NCI-H2196 (cell line): ENCODE measurements around the gene SSMEM1.
"Not testable (repeated sequence)": the region's sequence is repeated elsewhere in the genome, so short reads cannot be mapped to it uniquely, and the experiment has no call there.

Experiments
- DNase-seq: peaks from one replicate; lab custom pipeline; 2025; ENCODE audit not compliant: unreplicated experiment; lab: John Stamatoyannopoulos, UW

Gene SSMEM1, protein sequence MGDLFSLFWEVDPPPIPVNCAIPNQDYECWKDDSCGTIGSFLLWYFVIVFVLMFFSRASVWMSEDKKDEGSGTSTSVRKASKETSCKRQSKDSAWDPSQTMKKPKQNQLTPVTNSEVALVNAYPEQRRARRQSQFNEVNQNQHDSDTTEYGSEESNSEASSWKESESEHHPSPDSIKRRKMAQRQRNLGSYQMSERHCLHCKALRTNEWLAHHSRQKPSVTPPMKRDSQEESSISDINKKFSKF

DNA sequence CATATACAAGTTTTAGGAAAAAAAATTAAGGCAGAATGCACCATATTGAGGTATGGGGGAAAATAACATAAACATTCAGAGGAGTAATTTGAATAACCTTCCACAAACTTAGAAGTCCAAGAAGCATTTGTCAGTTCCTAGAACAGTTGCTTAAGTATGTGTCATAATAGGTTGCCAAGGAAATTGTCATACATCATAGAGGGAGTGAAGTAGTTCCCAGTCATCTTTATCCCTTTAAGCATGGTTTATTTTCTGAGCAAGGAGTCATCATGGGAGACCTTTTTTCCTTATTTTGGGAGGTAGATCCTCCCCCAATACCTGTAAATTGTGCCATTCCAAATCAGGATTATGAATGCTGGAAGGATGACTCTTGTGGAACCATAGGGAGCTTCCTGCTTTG, at the start of gene SSMEM1:
TSS of gene SSMEM1 (plus strand) at position 219 of the 400 bp plus-strand sequence. CDS start at position 270, 51 bp downstream.
- DNase-seq, result no peak

DNA sequence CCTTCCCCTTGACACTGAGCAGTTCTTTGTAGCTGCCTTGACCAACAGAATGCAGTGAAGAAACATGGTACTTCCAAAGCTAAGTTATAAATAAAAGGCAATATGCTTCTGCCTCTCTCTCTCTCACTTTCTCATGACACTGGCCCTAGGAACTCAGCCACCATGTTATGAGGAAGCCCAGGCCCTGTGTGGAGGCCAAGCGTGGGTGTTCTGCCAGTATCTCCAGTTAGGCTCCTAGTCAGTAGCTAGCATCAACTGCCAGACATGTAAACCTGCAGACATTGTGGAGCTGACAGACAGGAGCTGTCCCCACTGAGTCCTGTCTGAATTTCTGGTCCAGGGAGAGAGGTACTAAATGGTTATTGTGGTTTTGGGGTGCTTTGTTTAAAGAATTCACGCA, 47.6 kb upstream of the SSMEM1 start:
- DNase-seq, result no peak

DNA sequence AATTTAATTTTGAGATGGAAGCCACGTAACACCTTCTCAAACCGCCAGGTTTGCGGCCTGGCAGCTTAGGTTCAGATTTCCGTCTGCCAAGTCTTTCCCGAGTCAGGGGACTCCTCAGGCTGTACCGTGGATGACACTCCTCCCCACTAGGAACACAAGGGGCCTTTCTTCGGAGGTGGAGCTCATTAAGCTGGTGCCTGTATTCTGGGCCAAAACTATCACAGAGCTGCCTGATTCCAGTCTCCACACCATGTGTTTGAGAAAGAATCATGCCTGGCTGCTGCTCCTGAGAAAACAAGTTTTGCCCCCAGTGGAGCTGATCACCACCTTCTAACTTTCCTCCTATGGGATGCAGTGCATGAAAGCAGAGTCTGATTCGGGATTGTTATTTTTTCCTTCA, 47.2 kb upstream of the SSMEM1 start:
- DNase-seq, result no peak

DNA sequence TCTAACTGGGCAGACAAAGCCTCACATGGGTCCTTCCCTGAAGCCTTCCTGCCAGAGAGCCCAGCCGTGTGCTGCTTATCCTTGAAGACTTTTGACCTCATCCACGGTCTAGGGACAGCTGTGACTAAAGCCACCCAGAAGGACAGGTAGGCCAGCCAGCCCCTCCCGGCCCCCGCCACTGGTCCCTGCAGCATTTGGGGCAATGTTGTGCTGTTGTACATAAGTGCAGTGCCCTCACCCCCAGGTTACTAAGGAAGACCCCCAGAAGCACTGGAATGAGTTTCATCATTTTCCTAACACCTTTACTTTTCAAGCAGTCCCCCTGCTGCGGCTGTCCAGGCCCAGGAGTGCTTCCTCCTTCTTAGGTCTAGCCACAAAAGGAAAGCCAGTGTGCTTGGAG, 45.5 kb upstream of the SSMEM1 start:
- no peak for DNase-seq

DNA sequence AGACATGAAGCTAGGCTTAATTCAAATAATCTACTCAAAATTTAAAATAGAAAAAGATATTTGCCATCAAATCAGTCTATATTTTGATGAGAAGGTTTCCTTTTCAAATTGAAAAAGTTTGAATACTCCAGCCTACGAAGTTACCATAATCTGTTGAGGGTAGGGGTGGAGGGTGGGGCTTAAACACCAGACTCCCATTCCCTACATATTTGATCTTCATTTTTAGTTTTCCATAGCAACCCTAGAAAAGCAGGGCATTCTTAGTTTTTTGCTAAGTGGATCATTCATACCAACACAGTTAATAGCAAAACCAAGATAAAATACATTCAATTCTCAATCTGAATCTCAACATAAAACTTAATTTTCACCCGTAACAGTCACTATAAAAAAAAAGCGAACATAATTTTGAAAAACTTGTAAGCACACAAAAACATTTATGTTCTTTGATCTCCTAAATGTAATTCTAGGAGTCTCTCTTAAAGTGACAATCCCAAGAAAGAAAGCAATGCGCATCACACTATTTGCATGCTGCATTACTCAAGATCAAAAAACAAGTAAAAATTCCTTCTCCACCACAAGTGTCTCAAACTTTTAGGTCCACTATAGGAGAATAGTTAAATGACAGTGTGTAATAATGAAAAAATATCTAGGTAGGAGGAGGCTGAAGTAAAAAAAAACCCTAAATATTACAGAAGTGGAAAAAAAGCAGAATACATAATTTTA, 33.3 kb upstream of the SSMEM1 start:
- DNase-seq, result no peak

DNA sequence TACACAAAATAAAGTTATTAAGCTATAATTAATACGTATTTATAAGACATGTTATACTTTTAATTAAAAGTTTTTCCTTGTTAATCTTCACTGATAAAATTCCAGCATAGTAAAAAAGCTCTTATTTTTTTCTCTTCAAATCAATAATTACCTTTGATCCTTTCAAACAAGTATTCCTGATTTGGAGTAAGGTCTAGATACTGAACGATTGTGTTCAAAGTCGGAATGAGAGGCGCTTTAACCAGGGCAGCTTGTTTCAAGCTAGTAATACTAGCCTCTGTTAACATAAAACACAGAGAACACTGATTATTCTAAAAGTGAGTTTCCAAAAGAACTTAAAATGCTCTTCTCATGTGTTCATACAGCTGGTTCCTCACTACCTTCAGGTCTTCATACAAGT, 29.4 kb upstream of the SSMEM1 start:
- DNase-seq, result no peak

DNA sequence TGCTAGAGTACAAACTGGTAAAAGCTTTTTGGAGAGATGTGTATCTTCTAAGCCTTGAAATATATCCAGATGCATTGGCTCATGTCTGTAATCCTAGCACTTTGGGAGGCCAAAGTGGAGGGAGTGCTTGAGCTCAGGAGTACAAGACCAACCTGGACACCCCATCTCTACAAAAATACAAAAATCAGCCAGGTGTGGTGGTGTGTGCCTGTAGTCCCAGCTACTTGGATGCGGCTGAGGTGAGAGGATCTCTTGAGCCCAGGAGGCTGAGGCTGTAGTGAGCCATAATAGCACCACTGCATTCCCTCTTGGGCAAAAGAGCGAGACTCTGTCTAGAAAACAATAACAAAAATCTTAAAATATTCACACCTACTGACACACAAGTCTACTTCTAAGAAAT, 28.0 kb upstream of the SSMEM1 start:
- DNase-seq, result no peak

DNA sequence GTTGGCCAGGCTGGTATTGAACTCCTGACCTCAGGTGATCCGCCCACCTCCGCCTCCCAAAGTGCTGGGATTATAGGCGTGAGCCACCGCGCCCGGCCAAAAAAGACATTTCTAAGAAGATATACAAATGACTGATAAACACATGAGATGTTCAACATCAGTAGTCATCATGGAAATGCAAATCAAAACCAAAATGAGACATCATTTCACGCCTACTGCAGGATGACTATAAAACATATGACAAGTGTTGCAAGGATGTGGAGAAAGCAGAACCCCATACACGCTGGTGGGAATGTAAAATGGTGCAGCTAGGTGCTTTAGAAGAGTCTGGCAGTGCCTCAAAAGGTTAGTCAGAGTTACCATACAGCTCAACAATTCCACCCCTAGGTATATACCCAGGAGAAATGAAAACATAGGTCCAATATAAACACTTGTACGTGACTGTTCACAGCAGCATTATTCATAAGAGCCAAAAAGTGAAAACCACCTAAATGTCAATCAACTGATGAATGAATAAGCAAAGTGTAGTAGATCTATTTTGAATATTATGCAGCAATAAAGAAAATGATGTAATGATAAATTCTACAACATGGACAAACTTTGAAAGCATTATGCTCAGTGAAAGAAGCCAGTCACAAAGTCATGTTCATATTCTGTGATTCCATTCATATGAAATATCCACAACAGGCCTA, 26.9 kb upstream of the SSMEM1 start:
- no peak for DNase-seq

DNA sequence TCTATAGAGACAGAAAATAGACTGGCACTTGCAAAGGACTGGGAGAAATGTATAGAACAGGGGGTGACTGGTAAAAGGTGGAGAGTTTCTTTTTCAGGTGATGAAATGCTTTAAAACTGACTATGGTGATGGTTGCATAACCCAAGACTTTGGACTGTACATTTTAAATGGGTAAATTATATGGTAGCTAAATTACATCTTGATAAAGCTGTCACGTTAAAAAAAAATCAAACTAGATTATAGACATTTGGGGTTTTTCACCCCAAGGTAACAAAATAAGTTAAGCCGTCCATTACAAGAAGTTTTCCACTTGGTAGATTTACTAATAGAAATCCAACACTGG, 26.4 kb upstream of the SSMEM1 start:
- no peak for DNase-seq

DNA sequence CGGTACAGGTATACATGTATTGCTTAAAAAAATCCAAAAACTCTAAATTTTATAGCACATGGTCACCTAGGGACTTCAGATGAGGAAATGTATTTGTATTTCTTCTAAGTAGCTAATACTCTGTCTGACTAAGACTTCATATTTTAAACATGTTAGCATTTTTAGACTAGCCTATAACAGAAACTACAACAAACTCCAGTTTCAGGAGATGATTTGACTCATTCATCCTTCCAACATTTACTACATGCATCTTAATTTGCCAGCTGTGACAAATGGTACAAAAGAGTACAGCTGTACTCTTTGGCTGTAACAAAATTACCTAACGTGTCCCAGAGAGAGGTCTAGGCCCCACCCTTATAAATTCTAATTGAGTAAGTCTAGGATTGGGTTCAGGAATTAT, 24.7 kb upstream of the SSMEM1 start:
- no peak for DNase-seq

DNA sequence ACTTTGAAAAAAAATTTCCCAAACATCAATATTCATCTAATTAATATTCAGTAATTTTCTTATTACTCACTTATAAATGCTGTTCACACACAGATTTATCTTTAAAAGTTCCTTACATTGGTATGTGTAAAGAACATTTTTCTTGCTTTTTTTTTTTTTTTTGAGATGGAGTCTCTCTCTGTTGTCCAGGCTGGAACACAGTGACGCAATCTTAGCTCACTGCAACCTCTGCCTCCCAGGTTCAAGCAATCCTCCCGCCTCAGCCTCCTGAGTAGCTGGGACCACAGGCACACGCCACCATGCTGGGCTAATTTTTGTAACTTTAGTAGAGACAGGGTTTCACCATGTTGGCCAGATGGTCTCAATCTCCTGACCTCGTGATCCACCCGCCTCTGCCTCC, 23.3 kb upstream of the SSMEM1 start:
- DNase-seq, result not testable (repeated sequence)

DNA sequence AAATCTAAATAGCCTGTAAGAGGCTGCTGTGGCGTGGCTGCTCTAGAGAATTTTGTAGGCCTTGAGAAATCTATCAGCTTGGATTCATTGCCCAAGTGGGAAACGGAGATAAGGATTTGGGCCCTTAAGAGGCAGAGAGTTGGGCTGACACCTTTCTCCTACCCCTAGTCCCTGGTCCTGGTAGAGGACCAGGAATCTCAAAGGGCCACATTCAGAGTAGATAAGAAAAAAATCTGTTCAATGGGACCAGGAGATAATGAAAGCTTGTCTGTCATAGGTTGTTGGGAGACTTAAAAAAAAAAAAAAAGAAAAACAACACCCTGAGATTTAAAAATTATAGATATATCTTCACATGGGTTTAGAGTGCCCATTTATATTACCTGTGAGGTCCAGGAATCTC, 20.3 kb upstream of the SSMEM1 start:
- no peak for DNase-seq

DNA sequence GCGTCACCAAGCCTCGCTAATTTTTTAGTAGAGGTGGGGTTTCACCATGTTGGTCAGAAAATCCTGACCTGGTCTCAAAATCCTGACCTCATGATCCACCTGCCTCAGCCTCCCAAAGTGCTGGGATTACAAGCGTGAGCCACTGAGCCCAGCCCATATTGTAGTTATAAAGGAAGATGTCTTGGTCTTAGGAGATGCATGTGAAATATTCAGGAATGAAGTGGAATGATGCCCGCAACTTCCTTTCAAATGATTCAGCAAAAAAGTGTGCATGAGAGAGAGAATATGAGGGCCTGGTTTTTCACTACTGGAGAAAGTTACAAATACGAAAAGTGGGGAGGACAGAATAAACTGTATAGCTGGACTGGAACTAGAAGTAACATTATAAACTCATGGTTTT, 18.3 kb upstream of the SSMEM1 start:
- DNase-seq, result no peak

DNA sequence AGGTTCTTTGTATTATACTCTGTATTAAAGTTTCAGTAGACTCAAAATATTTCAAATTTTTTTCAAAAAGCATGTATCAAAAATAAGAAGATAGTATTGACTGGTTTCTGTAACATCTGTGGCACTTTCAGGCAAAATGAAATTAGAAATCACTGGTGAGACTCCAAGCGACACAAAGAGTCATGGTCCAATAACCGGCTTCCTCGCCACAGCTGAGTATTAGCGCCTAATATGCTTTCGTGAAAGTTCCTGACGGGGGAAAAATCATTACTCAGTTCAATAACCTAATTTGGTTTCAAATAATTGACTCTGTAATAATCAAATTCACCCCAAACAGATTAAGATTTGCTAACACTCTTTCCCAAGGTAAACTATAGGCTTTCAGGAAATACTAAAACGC, 15.9 kb upstream of the SSMEM1 start:
- no peak for DNase-seq

DNA sequence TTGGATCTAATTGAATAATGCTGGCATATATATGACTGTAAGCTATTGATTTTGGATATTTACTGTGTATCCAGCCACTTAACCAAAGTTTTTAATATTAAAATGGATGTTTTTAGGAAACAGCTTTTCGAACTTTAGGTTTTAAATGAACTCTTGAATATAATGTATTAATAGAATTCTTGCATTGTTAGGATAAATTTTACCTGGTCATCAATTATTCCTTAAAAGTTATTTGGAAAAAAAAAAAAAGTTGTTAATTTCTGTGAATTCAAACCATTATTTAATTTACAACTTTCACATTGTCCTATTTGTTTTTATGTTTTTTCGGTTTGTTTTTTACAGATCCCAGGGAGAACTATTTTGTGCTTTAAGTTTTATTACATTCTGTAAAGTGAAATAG, 12.3 kb upstream of the SSMEM1 start:
- no peak for DNase-seq

DNA sequence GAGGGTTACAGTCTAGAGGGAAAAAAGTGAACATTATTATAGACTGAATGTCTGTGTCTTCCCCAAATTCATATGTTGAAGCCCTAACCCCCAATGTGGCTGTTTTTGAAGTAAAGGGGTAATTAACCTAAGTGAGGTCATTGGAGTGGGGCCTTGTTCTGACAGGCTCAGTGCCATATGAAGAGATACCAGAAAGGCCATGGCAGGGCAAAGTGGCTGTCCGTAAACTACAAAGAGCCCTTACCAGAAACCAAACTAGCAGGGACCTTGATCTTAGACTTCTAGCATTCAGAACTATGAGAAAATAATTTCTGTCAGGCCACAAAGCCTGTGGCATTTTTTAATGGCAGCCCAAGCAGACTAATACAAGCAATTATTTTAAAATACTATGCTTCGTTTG, 11.2 kb upstream of the SSMEM1 start:
- DNase-seq, result no peak

DNA sequence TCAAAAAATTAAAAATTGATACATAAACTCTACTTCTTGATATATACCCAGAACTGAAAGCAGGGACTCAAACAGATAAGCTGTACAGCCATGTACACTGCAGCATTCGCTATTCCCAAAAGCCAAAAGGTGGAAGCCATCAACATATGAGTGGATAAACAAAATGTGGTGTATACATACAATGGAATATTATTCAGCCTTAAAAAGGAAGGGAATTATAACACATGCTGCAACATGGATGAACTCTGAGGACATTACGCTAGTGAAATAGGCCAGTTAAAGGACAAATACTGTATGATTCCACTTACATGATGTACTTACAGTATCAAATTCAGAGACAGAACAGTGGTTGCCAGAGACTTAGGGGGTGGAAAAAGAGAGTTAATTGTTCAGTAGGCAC, 10.6 kb upstream of the SSMEM1 start:
- DNase-seq, result no peak

DNA sequence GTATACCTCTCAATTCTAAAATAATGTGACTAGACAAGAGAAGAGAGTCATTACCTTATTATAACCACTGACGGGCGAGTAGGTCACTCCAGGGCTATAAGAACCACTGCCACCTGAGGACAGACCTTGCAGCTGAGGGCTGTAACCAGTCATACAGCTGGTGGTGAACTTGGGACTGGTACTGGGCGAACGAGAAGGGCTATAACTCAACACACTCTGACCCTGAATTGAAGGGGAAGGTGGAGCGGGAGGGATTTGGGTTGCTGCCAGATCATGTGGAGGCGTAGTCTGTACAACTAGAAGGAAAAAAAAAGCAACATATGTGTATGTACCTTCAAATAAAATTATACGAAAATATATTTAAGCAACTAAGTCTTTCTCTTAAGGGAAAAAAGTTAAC, 5.9 kb upstream of the SSMEM1 start:
- DNase-seq, result no peak

DNA sequence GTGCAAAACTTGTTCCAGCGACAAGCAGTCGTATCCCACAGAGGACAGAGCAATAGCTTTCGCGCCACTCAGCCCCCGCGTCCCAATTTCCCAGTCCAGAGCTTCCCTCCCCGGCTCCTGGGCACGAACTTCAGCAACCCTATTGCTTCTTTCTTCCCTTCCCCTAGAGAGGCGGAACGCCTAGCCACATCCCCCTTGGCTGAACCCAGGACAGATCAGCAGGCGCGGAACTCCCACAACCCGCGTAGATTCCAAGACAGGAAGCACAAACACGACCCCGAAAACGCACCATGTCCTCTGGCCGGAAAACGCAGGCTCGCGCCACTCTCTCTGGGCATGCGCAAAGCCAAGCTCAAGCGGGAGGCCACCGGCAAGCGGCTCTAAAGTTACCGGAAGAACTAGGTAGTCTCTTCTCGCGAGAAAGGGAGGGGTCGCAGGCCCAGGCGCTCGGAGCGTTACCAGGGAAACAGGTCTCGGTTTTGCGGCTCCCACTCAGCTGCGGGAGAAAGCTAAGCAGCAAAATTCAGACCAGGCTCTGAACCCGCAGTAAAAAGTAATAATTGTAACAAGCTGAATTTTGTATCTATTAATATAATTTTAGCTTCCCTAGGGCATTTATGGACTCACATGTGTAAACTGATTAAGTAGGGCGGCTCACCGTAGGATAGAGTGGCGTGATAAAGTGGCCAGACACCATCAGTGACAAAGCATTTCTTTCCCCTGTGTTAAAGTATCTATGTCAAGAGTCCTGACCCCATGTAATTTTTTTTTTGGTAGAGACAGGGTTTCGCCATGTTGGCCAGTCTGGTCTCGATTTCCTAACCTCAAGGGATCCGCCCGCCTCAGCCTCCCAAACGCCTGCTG, 2.3 kb upstream of the SSMEM1 start, which contains the start of gene TMEM209:
TSS of gene TMEM209 (minus strand) at position 323 of the 864 bp plus-strand sequence. CDS start at position 292, 31 bp downstream.
- DNase-seq, result peak; percentile 97

DNA sequence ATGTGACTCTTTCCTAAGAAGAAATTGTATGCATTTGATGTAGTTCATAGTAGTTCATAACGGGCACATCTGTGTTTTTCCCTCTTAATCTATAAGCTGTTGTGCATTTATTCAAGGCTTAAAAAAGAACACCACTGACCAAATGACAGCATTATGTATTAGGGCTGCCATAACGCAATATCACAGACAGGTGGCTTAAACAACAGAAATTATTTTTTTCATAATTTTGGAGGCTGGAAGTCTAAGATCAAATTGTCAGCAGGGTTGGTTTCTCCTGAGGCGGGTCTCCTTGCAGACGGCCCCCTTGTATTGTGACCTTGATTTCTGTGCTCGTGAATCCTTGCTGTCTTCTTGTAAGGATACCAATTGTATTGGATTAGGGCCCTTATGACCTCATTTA, 627 bp upstream of the SSMEM1 start:
- DNase-seq, result no peak

DNA sequence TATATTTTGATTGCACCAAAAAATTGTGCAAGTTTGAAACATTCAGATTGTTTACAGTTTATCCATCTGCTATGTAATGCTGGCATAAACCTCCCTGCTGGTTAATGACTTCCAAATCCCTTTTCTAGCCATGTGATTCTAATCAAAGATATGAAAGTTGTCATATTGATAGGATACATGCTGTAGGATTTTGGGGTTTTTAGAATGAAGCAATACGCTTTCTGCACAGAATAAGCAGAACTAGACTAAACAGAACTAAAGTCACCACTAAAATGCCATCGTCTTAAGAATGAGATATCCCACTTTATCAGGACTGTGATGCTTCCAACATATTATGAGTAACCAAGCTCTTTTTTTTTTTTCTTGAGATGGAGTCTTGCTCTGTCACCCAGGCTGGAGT, 856 bp downstream of the SSMEM1 start:
- DNase-seq, result no peak
